LNCaP clone FGC (cell line): ENCODE data around the gene RAD23A.
A peak's percentile ranks its signal among the peaks of the same experiment; 100 is the strongest.

Experiments
- DNase-seq: peaks from one replicate; pipeline ENCODE4 v3.0.0-alpha.2; 2011; ENCODE audit warnings: low read depth
- H3K4me3 ChIP-seq: 2 replicates; pipeline ENCODE4 v1.5.1; 2011; ENCODE audit warnings: mild to moderate bottlenecking, low read depth, low read length, control low read depth
- CTCF ChIP-seq: IDR thresholded peaks from 2 replicates; pipeline ENCODE4 v1.5.1; 2012; ENCODE audit warnings: mild to moderate bottlenecking; ENCODE audit not compliant: control insufficient read depth, insufficient read depth; ENCODE audit errors: extremely low read depth

Gene RAD23A

GRCh38 chr19:12959481-12959880, 13.8 kb downstream of the RAD23A start:
- DNase-seq, result no peak
- no peak overlapping the region for H3K4me3 ChIP-seq
- no peak for TF ChIP-seq CTCF

DNA sequence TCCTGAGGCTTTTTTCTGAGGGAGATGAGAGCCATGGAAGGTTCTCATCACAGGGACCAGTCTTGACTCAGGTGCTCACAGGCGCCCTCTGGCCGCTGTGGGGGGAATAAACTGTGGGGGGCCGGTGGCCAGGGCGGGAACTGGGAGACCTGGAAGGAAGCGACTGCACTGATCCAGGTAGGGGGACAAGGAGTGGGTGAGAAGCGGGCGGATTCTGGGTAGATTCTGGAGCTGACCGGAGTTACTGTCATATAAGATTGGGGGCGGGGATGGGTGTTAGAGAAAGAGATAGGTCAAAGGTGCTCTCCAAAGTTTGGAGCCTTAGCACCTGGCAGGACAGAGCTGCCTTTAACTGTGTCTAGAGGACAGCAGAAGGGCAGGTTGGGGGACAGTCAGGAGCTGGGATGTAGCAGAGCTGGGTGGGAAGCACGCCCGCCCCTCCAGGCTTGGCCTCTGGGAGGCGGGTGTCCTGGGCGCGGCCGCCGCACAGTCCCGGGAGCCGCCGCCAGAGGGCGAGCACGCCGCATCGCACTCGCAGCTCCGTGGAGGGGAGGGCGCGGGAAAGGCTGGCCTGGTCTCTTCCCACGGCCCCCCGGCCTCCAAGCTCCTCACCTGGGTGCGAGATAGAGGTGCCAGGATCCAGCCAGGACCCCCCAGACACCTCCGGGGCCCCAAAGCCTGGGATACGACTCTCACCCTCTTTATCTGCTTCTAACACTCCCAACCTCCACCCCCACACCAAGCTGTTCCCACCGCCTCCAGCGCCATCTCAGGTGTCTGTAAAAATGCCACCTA, 19.6 kb downstream of the RAD23A start:
- no peak for DNase-seq
- TF ChIP-seq CTCF, result peak; percentile 100
- peak overlapping the region; percentile 52 for H3K4me3 ChIP-seq

GRCh38 chr19:12965812-12966135, 20.1 kb downstream of the RAD23A start:
- H3K4me3 ChIP-seq, result peak overlapping the region; percentile 52
- DNase-seq, result no peak
- TF ChIP-seq CTCF, result no peak

DNA sequence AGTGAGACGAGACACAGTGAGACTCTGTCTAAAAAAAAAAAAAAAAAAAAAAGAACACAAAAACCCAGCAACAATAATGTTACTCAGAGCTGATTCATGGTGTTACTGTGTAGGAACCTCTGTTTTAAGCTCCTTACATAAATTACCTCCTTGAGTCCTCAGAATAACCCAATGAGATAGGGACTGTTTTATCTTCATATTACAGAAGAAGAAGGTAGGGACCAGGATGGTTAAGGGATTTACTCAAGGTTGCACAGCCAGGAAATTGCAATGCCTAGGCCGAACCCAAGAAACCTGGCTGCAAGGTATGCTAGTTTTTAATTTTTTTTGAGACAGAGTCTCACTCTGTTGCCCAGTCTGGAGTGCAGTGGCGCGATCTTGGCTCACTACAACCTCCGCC, 22.2 kb downstream of the RAD23A start:
- DNase-seq, result no peak
- no peak for TF ChIP-seq CTCF
- H3K4me3 ChIP-seq, result no peak overlapping the region

GRCh38 chr19:12969292-12969988, 23.8 kb downstream of the RAD23A start, which contains the start of gene DAND5:
Gene DAND5 (plus strand): TSS chr19:12969576. CDS start chr19:12969661, 85 bp downstream.
- DNase-seq, result no peak
- no peak for TF ChIP-seq CTCF
- H3K4me3 ChIP-seq, result no peak within 1 kb of the TSS

DNA sequence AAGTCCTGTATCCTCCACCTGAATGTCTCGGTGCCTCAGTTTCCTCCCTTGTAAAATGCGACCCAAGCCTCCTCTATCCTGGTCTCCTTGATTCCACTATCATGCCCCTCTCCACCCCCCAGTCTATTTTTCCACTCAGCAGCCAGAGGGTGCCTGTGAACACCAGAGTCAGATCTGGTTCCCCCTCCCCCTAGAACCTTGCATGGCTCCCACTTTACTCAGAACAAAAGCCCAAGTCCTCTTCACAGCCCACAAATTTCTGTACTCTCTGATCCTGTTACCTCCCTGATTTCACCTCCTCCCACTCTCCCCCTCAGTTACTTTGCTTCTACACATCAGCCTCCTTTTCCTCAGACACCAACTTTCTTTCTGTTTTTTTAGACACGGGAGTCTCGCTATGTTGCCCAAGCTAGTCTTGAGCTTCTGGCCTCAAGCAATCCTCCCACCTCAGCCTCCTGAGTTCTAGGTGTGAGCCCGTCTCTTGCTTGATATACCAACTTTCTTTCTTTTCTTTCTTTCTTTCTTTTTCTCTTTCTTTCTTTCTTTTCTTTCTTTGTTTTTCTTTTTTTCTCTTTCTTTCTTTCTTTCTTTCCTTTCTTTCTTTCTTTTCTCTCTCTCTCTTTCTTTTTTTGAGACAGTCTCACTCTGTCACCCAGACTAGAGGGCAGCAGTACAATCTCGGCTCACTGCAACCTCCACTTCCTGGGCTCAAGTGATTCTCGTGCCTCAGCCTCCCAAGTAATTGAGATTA, 24.6 kb downstream of the RAD23A start:
- DNase-seq, result no peak
- no peak overlapping the region for H3K4me3 ChIP-seq
- no peak for TF ChIP-seq CTCF
